ENCODE data around the gene CACNA1H.
"Not testable (repeated sequence)": the region's sequence is repeated elsewhere in the genome, so short reads cannot be mapped to it uniquely, and the experiment has no call there.

CACNA1H gene

DNA sequence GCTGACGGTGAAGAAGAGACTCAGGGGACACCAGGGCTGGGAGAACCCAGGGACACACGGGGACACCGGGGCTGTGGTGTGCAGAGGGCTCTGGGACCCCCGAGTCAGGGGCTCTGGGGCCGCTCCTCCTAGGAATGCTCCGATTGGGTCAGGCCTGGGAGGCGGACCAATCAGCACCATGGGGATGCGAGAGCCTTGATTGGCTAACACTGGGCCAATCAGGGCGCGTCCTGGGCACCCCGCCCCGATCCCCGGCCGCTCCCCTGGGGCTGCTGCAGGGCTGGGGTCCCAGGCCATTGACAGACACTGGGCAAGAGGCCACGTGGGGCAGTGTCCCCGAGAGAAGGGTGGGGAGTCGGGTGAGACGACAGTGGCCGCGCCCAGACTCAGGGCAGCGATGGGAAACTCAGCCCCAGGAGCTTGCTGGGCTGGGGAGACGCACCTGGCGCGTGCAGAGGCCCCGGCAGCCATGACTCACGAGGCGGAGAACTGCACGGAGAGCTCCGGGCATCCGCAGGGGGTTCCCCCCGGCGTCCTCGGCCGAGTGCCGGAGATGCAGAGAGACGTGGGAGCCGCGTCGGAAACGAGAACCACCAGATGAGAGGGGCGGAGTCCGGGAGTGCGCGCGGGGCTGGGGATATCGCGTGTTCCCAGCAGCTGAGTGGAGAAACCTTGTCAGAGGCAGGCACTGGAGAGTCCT lies 79.3 kb downstream of the CACNA1H start:
- H3K9me3 ChIP-seq (ENCODE audit: control insufficient read depth, low read length); H3K4me3 ChIP-seq (ENCODE audit: extremely low read depth, insufficient read depth, low read length, poor library complexity, severe bottlenecking); H3K36me3 ChIP-seq (ENCODE audit: control insufficient read depth, insufficient read depth, low read length); H3K4me1 ChIP-seq (ENCODE audit: control insufficient read depth, insufficient read depth, low read length, poor library complexity, severe bottlenecking); H3K27ac ChIP-seq (ENCODE audit: low read depth, low read length, severe bottlenecking): not testable (repeated sequence)
- WGBS, 2 experiments (ENCODE audit: insufficient coverage in 2 of 2), result no CpG with 5 or more reads among the region's 47 CpGs

DNA sequence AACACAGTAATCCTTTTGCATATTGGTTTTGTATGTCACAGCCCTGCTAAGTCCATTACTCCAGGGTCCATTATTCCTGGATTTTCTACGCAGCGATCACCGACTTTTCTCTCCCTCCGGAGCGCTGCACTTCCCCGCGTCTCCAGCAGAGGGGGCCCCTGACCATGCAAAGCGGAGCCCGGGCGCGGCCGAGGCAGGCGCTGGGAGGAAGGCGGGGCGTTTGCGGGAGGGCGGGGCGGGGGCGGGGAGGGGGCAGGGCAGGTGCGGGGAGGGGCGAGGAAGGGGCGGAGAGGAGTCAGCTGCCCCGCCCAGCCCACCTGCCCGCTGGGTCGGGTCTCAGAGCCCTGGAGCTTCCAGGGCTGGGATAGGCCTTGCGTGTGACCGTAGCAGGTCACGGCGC lies 83.8 kb downstream of the CACNA1H start:
- H3K4me1 ChIP-seq (ENCODE audit: control insufficient read depth, insufficient read depth, low read length, poor library complexity, severe bottlenecking); H3K4me3 ChIP-seq (ENCODE audit: extremely low read depth, insufficient read depth, low read length, poor library complexity, severe bottlenecking); H3K27ac ChIP-seq (ENCODE audit: low read depth, low read length, severe bottlenecking); H3K9me3 ChIP-seq (ENCODE audit: control insufficient read depth, low read length); H3K36me3 ChIP-seq (ENCODE audit: control insufficient read depth, insufficient read depth, low read length): not testable (repeated sequence)
- WGBS, 2 experiments (ENCODE audit: insufficient coverage in 2 of 2), result no CpG with 5 or more reads among the region's 29 CpGs

DNA sequence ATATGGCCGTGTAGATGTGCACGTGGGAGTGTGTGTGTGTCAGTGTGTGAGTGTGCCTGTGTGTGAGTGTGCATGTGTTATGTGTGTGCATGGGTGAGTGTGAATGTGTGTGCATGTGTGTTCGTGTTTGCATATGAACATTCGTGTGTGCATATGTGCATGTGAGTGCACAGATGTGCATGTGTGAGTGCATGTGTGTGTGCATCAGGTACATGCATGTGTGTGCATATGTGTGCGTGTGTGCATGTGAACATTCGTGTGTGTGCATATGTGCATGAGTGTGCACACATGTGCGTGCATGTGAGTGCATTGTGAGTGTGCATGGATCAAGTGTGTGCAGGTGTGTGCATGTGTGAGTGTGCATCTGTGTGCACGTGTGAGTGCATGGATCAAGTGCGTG lies 85.1 kb downstream of the CACNA1H start:
- no peak overlapping the region for H3K4me3 ChIP-seq (ENCODE audit: extremely low read depth, insufficient read depth, low read length, poor library complexity, severe bottlenecking)
- no peak overlapping the region for H3K27ac ChIP-seq (ENCODE audit: low read depth, low read length, severe bottlenecking)
- WGBS, 2 experiments (ENCODE audit: insufficient coverage in 2 of 2), result 85% methylated on average over 6 to 9 of the region's 9 CpGs
- H3K4me1 ChIP-seq (ENCODE audit: control insufficient read depth, insufficient read depth, low read length, poor library complexity, severe bottlenecking), result no peaks in the 10 kb centered on the region
- H3K36me3 ChIP-seq (ENCODE audit: control insufficient read depth, insufficient read depth, low read length), result no peaks in the 10 kb centered on the region
- H3K9me3 ChIP-seq (ENCODE audit: control insufficient read depth, low read length), result no peaks in the 10 kb centered on the region

DNA sequence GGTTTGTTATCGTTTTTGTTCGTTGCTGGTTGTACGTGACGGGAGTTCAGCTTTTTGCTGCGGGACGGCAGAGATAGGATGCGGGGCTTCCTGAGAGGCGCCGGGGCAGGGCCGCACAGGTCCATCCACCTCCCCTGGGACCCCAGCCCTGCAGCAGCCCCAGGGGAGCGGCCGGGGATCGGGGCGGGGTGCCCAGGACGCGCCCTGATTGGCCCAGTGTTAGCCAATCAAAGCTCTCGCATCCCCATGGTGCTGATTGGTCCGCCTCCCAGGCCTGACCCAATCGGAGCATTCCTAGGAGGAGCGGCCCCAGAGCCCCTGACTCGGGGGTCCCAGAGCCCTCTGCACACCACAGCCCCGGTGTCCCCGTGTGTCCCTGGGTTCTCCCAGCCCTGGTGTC lies 86.0 kb downstream of the CACNA1H start:
- H3K9me3 ChIP-seq (ENCODE audit: control insufficient read depth, low read length); H3K36me3 ChIP-seq (ENCODE audit: control insufficient read depth, insufficient read depth, low read length); H3K27ac ChIP-seq (ENCODE audit: low read depth, low read length, severe bottlenecking); H3K4me1 ChIP-seq (ENCODE audit: control insufficient read depth, insufficient read depth, low read length, poor library complexity, severe bottlenecking); H3K4me3 ChIP-seq (ENCODE audit: extremely low read depth, insufficient read depth, low read length, poor library complexity, severe bottlenecking): not testable (repeated sequence)
- WGBS, 2 experiments (ENCODE audit: insufficient coverage in 2 of 2), result 86 to 91% methylated on average over 6 to 10 of the region's 23 CpGs

DNA sequence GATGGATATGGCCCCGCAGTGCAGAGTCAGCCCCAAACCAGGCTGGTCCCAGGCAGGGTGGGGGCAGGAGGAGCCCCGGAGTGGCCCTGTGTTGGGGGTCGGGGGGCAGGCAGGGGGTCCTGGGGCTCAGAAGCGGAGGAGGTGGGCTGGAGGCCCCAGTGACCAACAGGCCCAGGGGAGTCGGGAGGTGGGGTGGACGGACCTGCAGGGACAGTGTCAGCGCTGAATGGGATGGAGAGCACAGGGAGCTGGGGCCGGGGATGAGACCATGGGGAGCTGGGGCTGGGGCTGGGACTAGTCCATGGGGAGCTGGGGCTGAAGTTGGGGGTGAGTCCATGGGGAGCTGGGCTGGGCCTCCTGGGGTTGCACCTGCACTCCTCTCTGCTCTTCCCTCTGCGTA lies 86.7 kb downstream of the CACNA1H start:
- 90 to 95% methylated on average over 2 to 6 of the region's 9 CpGs for WGBS, 2 experiments (ENCODE audit: insufficient coverage in 2 of 2)
- H3K4me3 ChIP-seq (ENCODE audit: extremely low read depth, insufficient read depth, low read length, poor library complexity, severe bottlenecking); H3K4me1 ChIP-seq (ENCODE audit: control insufficient read depth, insufficient read depth, low read length, poor library complexity, severe bottlenecking); H3K36me3 ChIP-seq (ENCODE audit: control insufficient read depth, insufficient read depth, low read length); H3K9me3 ChIP-seq (ENCODE audit: control insufficient read depth, low read length); H3K27ac ChIP-seq (ENCODE audit: low read depth, low read length, severe bottlenecking): not testable (repeated sequence)

DNA sequence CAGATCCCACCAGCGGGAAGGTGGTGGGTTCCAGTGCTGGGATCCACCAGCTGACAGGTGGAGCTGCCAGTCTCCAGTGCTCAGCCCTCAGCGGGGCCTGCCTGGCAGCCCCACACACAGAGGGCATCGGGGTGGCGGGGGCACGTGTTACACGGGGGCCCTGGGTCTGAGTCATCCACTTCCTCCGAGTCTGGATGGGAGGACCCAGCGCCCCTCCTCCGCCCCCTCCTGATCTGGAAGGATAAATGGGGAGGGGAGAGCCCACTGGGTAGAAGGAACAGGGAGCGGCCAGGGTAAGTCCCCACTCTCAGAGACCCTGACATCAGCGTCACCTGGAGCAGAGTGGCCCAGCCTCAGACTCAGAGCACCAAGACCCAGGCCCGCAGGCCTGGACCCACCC lies 87.5 kb downstream of the CACNA1H start, which contains the start of gene TPSAB1:
TSS of gene TPSAB1 (plus strand) at position 270 of the 400 bp plus-strand sequence. CDS start 234 bp downstream, outside the sequence.
- H3K4me3 ChIP-seq (ENCODE audit: extremely low read depth, insufficient read depth, low read length, poor library complexity, severe bottlenecking); H3K36me3 ChIP-seq (ENCODE audit: control insufficient read depth, insufficient read depth, low read length); H3K4me1 ChIP-seq (ENCODE audit: control insufficient read depth, insufficient read depth, low read length, poor library complexity, severe bottlenecking); H3K27ac ChIP-seq (ENCODE audit: low read depth, low read length, severe bottlenecking); H3K9me3 ChIP-seq (ENCODE audit: control insufficient read depth, low read length): not testable (repeated sequence)
- no CpG with 5 or more reads among the region's 12 CpGs for WGBS, 2 experiments (ENCODE audit: insufficient coverage in 2 of 2)

DNA sequence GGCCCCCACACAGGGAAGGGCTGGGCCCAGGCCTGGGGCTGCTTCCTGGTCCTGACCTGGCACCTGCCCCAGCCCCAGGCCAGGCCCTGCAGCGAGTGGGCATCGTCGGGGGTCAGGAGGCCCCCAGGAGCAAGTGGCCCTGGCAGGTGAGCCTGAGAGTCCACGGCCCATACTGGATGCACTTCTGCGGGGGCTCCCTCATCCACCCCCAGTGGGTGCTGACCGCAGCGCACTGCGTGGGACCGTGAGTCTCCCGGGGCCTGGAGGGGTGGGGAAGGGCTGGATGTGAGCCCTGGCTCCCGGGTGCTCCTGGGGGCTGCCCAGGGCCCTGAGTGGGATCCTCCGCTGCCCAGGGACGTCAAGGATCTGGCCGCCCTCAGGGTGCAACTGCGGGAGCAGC lies 88.2 kb downstream of the CACNA1H start:
- H3K36me3 ChIP-seq (ENCODE audit: control insufficient read depth, insufficient read depth, low read length); H3K9me3 ChIP-seq (ENCODE audit: control insufficient read depth, low read length); H3K4me1 ChIP-seq (ENCODE audit: control insufficient read depth, insufficient read depth, low read length, poor library complexity, severe bottlenecking); H3K4me3 ChIP-seq (ENCODE audit: extremely low read depth, insufficient read depth, low read length, poor library complexity, severe bottlenecking); H3K27ac ChIP-seq (ENCODE audit: low read depth, low read length, severe bottlenecking): not testable (repeated sequence)
- no CpG with 5 or more reads among the region's 15 CpGs for WGBS, 2 experiments (ENCODE audit: insufficient coverage in 2 of 2)

DNA sequence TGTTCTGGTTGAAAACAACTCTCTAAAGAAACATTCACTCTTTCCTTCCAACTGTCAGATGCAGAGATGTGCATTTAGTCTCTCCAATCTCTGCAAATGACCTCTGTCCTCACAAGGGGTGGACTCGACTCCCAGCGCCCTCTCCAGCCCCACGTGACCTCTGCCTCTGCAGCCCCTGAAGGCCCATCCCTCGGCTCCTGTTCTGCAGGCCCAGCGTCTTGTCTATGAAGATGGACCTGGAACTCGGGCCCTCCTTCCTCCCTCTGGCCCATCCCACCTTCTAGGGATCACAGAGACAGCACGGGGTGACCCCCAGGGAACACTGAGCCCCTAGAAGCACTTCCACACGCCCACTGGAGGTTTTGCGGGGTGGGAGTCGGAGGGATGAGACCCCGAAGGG lies 90.5 kb downstream of the CACNA1H start:
- not testable (repeated sequence) for H3K9me3 ChIP-seq (ENCODE audit: control insufficient read depth, low read length); H3K4me3 ChIP-seq (ENCODE audit: extremely low read depth, insufficient read depth, low read length, poor library complexity, severe bottlenecking); H3K36me3 ChIP-seq (ENCODE audit: control insufficient read depth, insufficient read depth, low read length); H3K27ac ChIP-seq (ENCODE audit: low read depth, low read length, severe bottlenecking); H3K4me1 ChIP-seq (ENCODE audit: control insufficient read depth, insufficient read depth, low read length, poor library complexity, severe bottlenecking)
- 77 to 83% methylated on average over 4 to 5 of the region's 11 CpGs for WGBS, 2 experiments (ENCODE audit: insufficient coverage in 2 of 2)

DNA sequence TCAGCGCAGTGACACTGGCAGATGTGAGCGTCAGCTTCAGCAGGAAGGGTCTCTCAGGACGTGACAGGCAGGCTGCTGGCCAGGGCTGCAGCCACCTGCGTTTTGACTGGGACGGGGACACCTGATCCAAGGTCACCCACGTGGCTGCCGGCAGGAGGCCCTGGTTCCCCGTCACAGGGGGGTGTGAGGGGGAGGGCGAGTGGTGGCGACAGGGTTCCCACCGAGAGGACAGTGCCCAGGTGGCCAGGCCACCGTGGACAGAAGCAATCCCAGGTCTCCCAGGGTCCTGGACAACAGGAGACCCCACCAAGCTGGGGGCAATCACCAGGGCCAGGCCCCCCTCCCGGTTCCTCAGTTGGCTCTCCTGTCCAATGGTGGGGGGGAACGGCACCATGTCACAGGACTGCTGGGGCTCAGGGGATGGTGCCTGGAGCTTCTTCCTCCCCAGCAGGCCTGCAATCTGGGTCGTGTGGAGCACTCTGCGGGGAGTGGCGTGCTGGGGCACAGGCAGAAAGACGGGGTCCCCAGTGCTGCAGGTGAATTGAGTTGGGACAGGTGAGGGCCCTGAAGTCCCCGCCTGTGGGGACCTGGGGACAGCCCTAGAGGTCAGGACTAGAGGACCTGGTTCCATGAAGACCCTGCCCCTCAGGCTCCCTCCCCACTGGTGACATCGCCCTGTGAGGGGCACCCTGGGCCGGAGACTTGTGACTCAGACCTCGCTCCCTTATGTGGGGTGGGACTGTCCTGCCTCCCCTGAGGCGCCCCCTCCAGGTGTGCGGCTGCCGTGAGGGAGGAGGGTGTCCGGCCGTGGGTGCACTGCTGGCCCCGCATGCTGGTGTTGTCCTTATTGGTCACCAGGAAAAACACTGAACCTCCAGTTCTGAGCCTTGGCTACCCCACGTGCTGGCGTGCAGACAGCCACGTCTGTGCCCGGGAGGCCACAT lies 91.3 kb downstream of the CACNA1H start:
- not testable (repeated sequence) for H3K4me1 ChIP-seq (ENCODE audit: control insufficient read depth, insufficient read depth, low read length, poor library complexity, severe bottlenecking); H3K9me3 ChIP-seq (ENCODE audit: control insufficient read depth, low read length); H3K36me3 ChIP-seq (ENCODE audit: control insufficient read depth, insufficient read depth, low read length); H3K27ac ChIP-seq (ENCODE audit: low read depth, low read length, severe bottlenecking); H3K4me3 ChIP-seq (ENCODE audit: extremely low read depth, insufficient read depth, low read length, poor library complexity, severe bottlenecking)
- 76 to 88% methylated on average over 13 to 15 of the region's 32 CpGs for WGBS, 2 experiments (ENCODE audit: insufficient coverage in 2 of 2)

DNA sequence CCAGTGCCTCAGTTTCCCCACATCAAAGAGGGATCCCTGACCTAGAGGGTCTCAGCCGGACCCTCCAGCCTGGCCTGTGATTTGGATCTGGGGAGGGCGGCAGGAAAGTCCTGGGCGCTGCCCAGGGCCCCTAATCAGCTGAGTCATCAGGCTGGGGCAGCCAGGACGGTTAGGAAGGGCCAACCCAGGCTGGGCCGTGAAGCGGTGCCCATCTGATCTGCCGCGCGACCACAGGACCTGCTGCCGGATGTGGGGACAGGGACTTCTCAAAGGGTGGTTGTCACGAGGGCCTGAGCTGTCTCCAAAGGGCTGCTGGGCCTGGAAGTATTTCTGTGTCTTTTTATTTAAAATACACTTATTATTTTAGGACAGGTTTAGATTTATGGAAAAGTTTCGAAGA lies 92.0 kb downstream of the CACNA1H start:
- Histone ChIP-seq H3K27ac (ENCODE audit: low read depth, low read length, severe bottlenecking) (no peak overlapping the region), H3K36me3 (ENCODE audit: control insufficient read depth, insufficient read depth, low read length) (no peaks in the 10 kb centered on the region), H3K4me1 (ENCODE audit: control insufficient read depth, insufficient read depth, low read length, poor library complexity, severe bottlenecking) (no peaks in the 10 kb centered on the region), H3K4me3 (ENCODE audit: extremely low read depth, insufficient read depth, low read length, poor library complexity, severe bottlenecking) (no peak overlapping the region), H3K9me3 (ENCODE audit: control insufficient read depth, low read length) (no peaks in the 10 kb centered on the region)
- 88 to 93% methylated on average over 1 to 7 of the region's 12 CpGs for WGBS, 2 experiments (ENCODE audit: insufficient coverage in 2 of 2)

DNA sequence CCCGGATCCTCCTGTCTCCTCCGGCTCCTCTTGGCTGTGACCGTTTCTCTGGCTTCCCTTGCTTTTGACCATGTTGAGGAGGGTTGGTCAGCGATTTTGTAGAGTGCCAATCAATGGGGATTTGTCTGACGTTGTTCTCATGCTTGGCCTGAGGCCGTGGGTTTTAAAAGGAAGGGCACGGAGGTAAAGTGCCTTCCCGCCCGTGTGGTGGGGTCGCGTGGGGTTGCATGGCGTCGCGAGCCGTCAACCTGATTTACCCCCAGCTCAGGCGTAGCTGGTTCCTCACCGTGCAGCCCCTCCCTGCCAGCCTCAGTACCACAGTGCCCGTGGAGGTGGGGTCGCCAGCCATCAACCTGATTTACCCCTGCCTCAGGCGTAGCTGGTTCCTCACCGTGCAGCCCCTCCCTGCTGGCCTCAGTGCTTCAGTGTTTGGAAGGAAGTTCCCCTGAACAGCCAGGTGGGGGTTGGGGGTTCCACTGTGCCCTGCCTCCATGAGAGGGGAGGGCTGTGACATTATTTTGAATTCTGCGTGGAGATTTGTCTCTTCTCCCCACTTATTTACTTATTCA lies 92.6 kb downstream of the CACNA1H start:
- WGBS, 2 experiments (ENCODE audit: insufficient coverage in 2 of 2), result 76 to 82% methylated on average over 19 to 21 of the region's 22 CpGs
- H3K36me3 ChIP-seq (ENCODE audit: control insufficient read depth, insufficient read depth, low read length), result no peaks in the 10 kb centered on the region

More for the DNA sequence above, 92.6 kb downstream of the CACNA1H start:
- H3K9me3 ChIP-seq (ENCODE audit: control insufficient read depth, low read length), result no peaks in the 10 kb centered on the region
- H3K27ac ChIP-seq (ENCODE audit: low read depth, low read length, severe bottlenecking), result no peak overlapping the region
- H3K4me3 ChIP-seq (ENCODE audit: extremely low read depth, insufficient read depth, low read length, poor library complexity, severe bottlenecking), result no peak overlapping the region
- H3K4me1 ChIP-seq (ENCODE audit: control insufficient read depth, insufficient read depth, low read length, poor library complexity, severe bottlenecking), result no peaks in the 10 kb centered on the region

All from mesodermal cell (in vitro differentiated cells).